ENCODE data around the gene TM9SF2. TPM values are rescaled to one million over a fixed set of nuclear protein-coding genes. Genes with fewer than 3 reads are reported as not detected.

TM9SF2 gene
- total and polyA plus RNA-seq, 9 of the 15 experiments (the other 6 are each of a cell fraction or from before 2014, with no cell fraction given), result 23.3 to 83.2 (median 55.1) TPM

DNA sequence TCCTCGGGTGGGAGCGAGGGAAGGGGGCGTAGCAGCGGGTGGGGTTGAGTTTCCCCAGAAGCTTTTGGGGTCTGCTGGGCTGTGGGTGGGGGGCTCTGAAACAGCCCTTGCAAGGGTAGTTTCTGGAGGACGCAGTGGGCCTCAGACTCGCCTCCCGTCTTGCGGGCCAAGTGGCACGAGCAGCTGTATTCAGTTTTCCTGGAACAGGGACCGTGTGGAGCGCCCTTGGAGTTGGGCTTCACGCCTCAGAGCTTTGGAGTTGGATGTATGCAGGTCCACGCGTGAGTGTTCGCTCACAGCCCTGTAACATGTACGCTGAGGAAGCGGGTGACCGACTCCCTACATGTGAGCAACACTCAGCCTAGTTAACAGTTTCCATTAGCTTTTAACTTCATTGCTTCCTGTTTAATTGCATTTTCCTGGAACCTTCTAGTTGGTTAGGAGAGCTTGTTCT lies 603 bp downstream of the TM9SF2 start (continued):
- TF ChIP-seq, protein P1, sequence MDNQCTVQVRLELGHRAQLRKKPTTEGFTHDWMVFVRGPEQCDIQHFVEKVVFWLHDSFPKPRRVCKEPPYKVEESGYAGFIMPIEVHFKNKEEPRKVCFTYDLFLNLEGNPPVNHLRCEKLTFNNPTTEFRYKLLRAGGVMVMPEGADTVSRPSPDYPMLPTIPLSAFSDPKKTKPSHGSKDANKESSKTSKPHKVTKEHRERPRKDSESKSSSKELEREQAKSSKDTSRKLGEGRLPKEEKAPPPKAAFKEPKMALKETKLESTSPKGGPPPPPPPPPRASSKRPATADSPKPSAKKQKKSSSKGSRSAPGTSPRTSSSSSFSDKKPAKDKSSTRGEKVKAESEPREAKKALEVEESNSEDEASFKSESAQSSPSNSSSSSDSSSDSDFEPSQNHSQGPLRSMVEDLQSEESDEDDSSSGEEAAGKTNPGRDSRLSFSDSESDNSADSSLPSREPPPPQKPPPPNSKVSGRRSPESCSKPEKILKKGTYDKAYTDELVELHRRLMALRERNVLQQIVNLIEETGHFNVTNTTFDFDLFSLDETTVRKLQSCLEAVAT (IDR thresholded peaks at IDR 0.05), result 0 out of 4 replicates have a peak, but pooled peaks of 1 of the 2 experiments have one; percentile 5

DNA sequence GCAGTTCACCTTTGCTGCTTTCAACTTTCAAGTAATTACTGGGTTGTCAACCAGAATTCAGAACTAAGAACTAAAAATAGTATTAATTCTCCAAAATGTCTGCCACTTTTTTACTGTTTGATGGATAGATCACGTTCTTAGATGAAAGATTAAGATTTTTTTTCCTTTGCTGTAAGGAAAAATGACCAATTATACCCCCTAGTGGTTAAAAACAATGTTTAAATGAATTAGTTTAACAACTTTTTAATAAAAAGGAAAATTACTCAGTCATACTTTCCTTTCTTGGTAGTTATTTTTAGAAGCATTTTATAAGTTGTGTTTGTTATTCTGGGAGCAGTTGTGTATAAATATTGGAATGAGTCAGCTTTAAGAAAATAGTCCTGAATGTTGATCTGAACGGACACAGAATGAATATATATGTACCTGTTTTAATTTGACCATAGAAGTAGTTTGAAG lies 4.6 kb downstream of the TM9SF2 start:
- Histone ChIP-seq H3K9ac (ENCODE audit: insufficient read depth in 1 of 2, low read depth in 2 of 2, low read length in 2 of 2) (no peak overlapping the region), H3K9me3 (replicated peaks; ENCODE audit: control insufficient read depth, insufficient read depth, low read depth, low read length) (peaks cover 10% of the 10 kb centered on the region), H3K4me3 (no peak overlapping the region), H3K4me1 (replicated peaks in 1 of 2; ENCODE audit: control insufficient read depth in 2 of 2, insufficient read depth in 2 of 2, low read length in 2 of 2) (peaks cover 4 to 5% of the 10 kb centered on the region in 2 experiments; a peak in 3 of 5 replicates), H3K36me3 (ENCODE audit: control insufficient read depth, insufficient read depth, low read length) (peaks cover 46% of the 10 kb centered on the region; the same call in 2 of the 3 replicates), H4K20me1 (replicated peaks; ENCODE audit: control insufficient read depth, insufficient read depth, low read length) (no peaks in the 10 kb centered on the region), H3K27me3 (ENCODE audit: control insufficient read depth in 2 of 2, insufficient read depth in 2 of 2, low read length in 2 of 2) (no peaks in the 10 kb centered on the region), H3K4me2 (ENCODE audit: insufficient read depth, low read length) (no peak overlapping the region), H3K9me1 (ENCODE audit: control insufficient read depth, insufficient read depth, low read length) (no peaks in the 10 kb centered on the region), H3K79me2 (ENCODE audit: control insufficient read depth, insufficient read depth, low read length) (peaks cover 94% of the 10 kb centered on the region), H2AFZ (ENCODE audit: low read depth, low read length) (no peak overlapping the region), H3K27ac (ENCODE audit: extremely low read depth, low read depth, low read length) (no peak overlapping the region)
- DNase-seq (ENCODE audit: extremely low read depth in 1 of 4, low spot score in 3 of 4) (no peak), FAIRE-seq (no peak), ATAC-seq (no peak)
- POLR2A ChIA-PET, result interaction anchor here (0.6 kb wide), 1 partner anchor 12 kb away, joined by 3 read pairs; no protein-coding TSS in a partner anchor
- in situ Hi-C loops (cut with MboI), result no loop called here
- WGBS (ENCODE audit: insufficient coverage, low coverage, missing lambda C conversion rate), result 44% methylated on average over 2 of the region's 2 CpGs
- CTCF ChIA-PET (ENCODE audit: low intra/inter-chr PET ratio), result no interaction called here
- intact Hi-C loops (cut with micrococcal nuclease), result loop anchor here (2.0 kb wide), 1 partner anchor 63 kb away; no protein-coding TSS in a partner anchor
- BruUV-seq (replicated peaks), result no TSS peak
- TF ChIP-seq, protein P2, sequence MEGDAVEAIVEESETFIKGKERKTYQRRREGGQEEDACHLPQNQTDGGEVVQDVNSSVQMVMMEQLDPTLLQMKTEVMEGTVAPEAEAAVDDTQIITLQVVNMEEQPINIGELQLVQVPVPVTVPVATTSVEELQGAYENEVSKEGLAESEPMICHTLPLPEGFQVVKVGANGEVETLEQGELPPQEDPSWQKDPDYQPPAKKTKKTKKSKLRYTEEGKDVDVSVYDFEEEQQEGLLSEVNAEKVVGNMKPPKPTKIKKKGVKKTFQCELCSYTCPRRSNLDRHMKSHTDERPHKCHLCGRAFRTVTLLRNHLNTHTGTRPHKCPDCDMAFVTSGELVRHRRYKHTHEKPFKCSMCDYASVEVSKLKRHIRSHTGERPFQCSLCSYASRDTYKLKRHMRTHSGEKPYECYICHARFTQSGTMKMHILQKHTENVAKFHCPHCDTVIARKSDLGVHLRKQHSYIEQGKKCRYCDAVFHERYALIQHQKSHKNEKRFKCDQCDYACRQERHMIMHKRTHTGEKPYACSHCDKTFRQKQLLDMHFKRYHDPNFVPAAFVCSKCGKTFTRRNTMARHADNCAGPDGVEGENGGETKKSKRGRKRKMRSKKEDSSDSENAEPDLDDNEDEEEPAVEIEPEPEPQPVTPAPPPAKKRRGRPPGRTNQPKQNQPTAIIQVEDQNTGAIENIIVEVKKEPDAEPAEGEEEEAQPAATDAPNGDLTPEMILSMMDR (IDR thresholded peaks at IDR 0.05 in 2 of 3, conservative IDR thresholded peaks at IDR 0.05 in 1 of 3; ENCODE audit: insufficient read depth in 2 of 3, low read depth in 1 of 3, low read length in 3 of 3), result peak in 1 of 3 experiments; percentile 37; a peak in 2 of 6 replicates
- TF ChIP-seq RAD21 (CRISPR knock-in tag; conservative IDR thresholded peaks at IDR 0.05 in 1 of 2, IDR thresholded peaks at IDR 0.05 in 1 of 2), result 0 out of 4 replicates have a peak, but pooled peaks of 1 of the 2 experiments have one; percentile 9
- TF ChIP-seq, protein P3, sequence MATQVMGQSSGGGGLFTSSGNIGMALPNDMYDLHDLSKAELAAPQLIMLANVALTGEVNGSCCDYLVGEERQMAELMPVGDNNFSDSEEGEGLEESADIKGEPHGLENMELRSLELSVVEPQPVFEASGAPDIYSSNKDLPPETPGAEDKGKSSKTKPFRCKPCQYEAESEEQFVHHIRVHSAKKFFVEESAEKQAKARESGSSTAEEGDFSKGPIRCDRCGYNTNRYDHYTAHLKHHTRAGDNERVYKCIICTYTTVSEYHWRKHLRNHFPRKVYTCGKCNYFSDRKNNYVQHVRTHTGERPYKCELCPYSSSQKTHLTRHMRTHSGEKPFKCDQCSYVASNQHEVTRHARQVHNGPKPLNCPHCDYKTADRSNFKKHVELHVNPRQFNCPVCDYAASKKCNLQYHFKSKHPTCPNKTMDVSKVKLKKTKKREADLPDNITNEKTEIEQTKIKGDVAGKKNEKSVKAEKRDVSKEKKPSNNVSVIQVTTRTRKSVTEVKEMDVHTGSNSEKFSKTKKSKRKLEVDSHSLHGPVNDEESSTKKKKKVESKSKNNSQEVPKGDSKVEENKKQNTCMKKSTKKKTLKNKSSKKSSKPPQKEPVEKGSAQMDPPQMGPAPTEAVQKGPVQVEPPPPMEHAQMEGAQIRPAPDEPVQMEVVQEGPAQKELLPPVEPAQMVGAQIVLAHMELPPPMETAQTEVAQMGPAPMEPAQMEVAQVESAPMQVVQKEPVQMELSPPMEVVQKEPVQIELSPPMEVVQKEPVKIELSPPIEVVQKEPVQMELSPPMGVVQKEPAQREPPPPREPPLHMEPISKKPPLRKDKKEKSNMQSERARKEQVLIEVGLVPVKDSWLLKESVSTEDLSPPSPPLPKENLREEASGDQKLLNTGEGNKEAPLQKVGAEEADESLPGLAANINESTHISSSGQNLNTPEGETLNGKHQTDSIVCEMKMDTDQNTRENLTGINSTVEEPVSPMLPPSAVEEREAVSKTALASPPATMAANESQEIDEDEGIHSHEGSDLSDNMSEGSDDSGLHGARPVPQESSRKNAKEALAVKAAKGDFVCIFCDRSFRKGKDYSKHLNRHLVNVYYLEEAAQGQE (IDR thresholded peaks at IDR 0.05; ENCODE audit: borderline replicate concordance), result no peak
- TF ChIP-seq, protein P3 (CRISPR knock-in tag; IDR thresholded peaks at IDR 0.05; ENCODE audit: low read depth), result no peak
- TF ChIP-seq ZNF384 (IDR thresholded peaks at IDR 0.05; ENCODE audit: low read depth, low read length), result peak; percentile 40
